Renal cortical epithelial cell (primary cell): ENCODE results near the gene RAP1GAP. TPM values are rescaled to one million over a fixed set of nuclear protein-coding genes. Genes with fewer than 3 reads are reported as not detected.
"Not testable (repeated sequence)": the region's sequence is repeated elsewhere in the genome, so short reads cannot be mapped to it uniquely, and the experiment has no call there.

Experiments used
- DNase-seq: peaks from one replicate; pipeline ENCODE4 v3.0.0-alpha.2; 2011; ENCODE audit warnings: low read depth
- total RNA-seq: library from RNA; depleted of rRNA; stranded (reverse); fragments of >200 nt; gene quantifications from 2 replicates; pipeline ENCODE4 v1.2.3, GENCODE V29; 2014

Gene RAP1GAP
- total RNA-seq, 1 donor from 2014 or later, result 23.5 TPM

- no peak for DNase-seq
Measured at GRCh38 chr1:21644348-21644747, 24.8 kb downstream of the RAP1GAP start.

GRCh38 chr1:21643624-21644023, 25.5 kb downstream of the RAP1GAP start:
- DNase-seq, result no peak

DNA sequence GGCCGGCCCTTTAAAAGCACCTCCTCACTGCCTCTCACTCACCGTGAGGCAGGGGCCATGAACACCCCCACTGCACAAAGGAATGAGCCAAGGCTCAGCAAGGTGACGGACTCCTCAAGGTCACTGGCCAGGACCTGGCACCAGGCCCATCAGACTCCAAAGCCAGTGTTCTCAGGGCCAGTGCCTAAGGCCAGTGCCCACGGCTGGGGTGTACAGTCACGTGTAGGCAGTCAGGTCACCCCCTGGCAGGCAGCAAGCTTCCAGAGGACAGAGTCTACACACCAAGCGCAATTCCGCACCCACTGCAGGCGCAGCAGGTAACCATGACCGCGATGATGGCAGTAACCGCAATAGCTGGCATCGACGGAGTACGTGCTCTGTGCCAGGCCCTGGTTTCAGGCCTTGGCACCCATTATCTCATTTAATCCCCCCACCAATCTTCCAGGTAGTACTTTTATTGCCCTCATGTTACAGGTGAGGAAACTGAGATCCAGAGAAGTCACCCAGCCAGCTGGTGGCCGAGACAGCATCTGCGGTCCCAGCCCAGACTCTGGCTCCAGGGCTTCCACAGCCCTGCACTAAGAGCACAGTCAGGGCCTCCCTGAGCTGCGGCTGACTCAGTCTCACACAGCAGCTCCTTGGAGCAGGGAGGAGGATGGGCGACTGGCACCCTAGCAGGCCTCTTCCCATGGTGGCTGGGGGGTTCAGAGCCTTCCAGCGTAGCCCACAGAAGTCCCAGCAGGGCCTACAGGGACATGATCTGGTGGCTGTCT, 27.0 kb downstream of the RAP1GAP start:
- peak; percentile 28 for DNase-seq

DNA sequence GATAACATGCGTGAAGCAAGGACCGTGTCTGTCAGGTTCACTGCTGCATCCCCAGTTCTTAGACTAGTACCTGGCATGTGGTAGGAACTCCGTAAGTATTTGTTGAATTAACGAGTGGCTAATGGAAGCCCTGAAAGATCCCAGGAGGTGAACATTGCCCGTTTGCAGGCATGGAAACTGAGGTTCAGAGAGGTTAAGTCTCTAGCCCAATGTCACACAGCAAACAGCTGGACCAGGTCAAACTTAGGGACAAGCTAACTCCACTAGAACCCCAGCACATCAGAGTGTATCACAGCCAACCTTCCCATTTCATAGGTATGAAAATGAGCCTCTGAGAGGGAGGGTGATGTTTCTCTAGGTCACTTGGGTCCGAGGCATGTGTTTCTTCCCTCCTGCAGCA, 27.6 kb downstream of the RAP1GAP start:
- DNase-seq, result no peak

DNA sequence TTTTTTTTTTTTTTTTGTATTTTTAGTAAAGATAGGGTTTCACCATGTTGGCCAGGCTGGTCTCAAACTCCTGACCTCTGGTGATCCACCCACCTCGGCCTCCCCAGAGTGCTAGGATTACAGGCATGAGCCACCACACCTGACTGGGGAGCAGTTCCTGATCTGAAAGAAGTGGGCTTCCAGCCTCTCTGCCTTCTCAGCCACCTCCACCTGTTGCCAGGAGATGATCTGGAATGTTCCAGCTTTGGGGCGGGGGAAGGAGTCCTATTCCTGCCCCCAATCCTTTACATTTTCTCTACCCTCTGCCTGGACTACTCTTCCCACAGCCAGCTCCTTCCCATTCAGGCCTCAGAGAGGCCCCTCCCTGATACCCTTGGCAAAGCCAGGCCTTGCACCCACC, 28.1 kb downstream of the RAP1GAP start:
- DNase-seq, result no peak

- DNase-seq, result no peak
Measured at GRCh38 chr1:21640653-21641052, 28.5 kb downstream of the RAP1GAP start.

GRCh38 chr1:21639594-21640041, 29.5 kb downstream of the RAP1GAP start:
- no peak for DNase-seq

DNA sequence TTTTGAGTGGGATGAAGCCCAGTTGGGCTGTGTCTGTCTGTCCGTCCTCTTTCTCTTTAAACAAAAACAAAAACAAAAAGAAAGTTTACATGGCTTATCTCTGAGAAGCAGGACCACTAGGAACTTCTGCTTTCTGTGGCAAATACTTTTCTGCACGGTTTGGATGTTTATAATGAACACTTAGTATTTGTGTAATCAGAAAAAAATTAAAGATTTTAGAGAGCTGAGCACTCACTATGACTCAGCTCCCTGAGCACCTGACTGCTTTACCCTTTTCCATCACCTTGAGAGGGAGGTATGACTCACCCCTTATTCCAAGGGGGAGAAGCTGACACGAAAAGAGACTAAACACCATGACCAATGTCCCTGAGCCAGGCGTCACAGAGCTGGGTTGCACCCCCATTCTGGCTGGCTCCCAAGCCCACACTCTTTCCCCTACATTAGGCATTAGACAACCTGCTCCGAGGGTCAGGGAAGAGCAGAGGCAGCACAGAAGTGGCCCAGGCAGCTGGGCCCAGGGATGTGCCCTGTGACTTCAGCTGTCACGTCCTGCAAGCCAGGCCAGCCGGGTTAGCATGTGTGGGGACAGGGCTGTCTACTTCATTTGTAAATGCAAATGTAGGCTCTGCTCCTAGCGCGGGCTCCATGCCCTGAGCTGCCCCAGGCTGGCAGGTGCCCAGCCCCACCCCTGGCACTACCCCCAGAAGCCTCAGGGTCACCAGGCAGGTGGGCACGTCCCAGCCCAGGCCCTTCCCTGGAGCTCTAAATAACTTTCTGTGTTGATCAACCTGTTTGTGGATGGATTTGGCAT, 30.4 kb downstream of the RAP1GAP start:
- DNase-seq, result peak; percentile 96

- no peak for DNase-seq
Measured at GRCh38 chr1:21637514-21637913, 31.6 kb downstream of the RAP1GAP start.

DNA sequence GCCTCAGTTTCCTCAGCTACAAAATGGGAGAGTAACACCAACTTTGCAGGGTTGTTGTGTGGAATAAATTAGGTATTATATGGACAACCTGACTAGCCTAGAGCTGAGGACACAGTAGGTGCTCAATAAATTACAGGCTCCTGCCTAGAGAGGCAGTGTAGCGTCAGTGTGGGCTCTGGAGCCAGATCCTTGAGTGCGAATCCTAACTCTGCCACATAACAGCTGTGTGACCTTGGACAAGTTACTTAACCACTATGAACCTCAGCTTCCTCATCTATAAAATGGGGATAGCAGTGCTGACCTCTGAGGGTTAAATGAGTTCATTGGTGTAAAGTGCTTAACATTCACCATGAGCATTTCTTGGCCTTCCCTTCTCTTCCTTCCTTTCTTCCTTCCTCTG, 33.1 kb downstream of the RAP1GAP start:
- no peak for DNase-seq

GRCh38 chr1:21634806-21635535, 34.2 kb downstream of the RAP1GAP start:
- peak; percentile 70 for DNase-seq

DNA sequence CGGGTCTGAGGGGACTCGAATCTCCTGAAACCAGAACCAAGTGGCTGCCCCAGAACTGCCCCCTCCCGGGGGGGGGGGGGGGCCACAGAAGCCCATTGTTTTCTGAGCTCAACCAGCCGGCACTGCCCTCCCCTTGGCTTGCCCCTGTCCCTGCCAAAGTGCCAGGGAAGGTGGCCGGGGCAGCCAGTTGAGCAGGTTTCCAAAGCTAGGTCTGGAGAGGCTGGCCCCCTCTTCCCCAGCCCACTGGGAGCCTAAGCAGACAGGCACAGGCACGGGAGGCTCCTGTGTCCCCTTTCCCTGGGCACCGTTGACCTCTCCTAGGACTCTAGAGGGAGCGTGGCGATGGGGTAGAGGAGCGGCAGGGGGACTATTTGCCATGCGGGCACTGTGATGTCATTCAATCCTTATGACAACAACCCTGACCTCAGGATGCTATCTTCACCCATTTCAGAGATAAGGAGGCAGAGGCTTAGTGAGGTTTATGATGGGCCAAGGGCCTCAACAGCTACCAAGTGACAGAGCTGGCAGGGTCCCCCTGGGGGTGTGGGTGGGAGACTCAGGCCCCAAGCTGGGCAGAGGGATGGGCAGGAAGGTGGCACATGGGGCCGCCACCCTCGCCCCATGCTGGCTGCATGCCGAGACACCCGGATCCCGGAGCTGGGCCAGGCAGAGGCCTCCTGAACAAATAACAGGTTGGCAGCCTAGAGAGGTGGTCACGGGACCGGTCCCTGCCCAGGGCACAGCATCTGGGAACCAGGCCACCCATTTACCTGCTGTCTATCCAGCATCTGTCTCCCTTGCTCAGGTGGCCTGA, 35.0 kb downstream of the RAP1GAP start:
- no peak for DNase-seq

DNA sequence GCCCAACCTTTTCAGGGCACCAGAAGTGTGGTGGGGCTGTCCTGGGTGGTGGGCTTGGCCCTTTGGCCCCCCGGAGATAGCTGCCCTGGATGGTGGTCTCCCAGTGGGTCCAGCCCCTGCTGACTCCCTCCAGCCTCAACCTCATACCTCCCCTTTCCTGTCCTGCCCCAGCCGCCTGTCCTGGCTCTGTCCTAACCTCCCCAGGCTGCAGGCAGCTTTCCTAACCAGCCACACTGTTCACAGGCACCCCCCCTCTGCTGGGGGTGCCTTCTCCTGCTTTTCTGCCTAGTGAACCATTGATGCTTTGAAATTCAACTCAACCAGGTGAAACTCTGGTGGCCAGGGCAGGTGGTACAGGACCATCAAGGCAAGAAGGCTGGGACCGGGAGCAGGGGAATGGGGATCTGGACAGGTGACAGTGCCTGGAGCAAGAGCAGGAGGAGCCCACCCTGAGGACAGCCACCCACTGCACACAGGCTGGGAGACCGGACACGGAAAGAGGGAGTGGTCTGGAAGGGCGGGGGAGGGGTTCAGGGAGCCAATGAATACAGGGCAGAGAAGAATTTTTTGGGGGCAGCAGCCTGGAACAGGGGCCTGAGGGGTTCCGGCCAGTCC, 35.9 kb downstream of the RAP1GAP start:
- DNase-seq, result no peak

DNA sequence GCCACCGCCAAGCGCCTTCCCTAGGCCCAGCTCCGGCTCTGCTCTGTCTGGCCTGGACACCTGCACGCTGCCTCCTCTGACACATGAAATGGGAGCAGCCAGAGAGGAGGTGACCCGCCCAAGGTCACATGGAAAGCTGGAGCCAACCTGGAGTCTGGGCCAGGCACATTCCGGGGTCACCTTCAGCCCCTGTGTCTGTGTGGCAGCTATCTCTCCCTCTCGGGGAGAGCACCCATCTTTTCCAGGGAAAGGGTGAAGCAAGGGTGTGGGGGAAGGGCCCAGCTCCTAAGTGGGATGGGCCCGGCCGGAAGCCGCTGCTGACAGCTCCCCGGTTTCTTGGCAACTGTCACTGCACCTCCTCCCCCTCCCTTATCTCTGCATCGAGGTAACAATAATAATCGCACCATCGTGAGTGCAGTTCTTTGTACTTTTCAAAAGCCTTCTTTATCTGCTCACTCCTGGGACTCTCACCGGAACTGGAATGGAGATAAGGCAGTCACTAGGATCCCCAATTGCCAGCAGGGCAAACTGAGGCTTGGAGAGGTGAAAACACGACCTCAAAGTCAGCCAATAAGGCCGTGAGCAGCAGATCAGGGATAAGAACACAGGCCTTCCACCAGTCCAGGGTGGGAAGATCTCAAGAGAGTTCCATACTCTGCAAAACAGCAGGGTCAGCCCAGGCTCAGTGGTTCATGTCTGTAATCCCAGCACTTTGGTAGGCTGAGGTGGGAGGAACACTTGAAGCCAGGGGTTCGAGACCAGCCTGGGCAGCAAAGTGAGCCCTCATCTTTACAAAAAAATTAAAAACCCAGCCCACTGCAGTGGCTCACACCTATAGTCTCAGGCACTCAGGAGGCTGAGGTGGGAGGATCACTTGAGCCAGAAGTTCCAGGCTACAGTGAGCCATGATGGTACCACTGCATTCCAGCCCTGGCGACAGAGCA, 36.9 kb downstream of the RAP1GAP start:
- no peak for DNase-seq

DNA sequence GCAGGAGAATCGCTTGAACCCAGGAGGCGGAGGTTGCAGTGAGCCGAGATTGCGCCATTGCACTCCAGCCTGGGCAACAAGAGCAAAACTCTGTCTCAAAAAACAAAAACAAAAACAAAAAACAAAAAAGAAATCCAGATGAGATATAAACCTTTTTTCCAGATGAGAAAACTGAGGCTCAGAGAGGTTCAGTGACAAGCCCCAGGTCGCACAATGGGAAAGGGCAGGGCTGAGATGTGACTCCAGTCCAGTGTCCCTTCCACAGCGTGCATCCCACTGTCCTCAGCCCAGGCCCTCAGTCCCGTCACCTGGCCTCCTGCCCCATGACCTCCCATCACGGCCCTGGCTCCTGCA, 37.6 kb downstream of the RAP1GAP start:
- DNase-seq, result not testable (repeated sequence)

DNA sequence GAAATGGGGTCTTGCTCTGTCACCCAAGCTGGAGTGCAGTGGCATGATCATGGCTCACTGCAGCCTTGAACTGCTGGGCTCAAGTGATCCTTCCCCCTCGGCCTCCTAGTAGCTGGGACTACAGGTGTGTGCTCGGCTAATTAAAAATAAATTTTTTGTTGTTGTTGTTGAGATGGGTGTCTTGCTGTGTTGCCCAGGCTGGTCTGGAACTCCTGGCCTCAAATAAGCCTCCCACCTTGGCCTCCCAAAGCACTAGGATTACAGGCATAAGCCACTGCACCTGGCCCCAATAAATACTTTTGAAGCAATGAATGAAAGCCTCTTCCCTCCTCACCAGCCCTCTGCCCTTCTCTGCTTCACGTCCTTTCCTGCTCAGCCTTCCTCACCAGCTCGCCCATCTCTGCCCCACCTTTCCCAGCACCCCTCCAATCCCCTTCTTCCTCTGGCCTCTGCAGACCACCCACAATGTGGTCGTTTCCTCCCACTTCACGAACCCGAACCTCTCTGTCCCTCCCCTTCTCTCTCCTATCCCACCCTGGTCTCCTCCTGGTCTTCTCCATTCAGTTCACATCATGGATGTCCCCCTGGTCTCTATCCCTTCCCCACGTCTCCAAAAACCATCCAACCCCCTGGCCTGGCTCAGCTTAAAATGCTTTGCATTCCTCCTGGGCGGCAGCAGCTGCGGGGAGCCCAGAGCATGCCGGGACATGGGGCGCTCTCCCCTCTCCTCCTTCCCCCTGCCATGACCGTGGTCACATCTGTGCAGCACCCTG, 38.4 kb downstream of the RAP1GAP start:
- no peak for DNase-seq

- no peak for DNase-seq
Measured at GRCh38 chr1:21629971-21630370, 39.2 kb downstream of the RAP1GAP start.

DNA sequence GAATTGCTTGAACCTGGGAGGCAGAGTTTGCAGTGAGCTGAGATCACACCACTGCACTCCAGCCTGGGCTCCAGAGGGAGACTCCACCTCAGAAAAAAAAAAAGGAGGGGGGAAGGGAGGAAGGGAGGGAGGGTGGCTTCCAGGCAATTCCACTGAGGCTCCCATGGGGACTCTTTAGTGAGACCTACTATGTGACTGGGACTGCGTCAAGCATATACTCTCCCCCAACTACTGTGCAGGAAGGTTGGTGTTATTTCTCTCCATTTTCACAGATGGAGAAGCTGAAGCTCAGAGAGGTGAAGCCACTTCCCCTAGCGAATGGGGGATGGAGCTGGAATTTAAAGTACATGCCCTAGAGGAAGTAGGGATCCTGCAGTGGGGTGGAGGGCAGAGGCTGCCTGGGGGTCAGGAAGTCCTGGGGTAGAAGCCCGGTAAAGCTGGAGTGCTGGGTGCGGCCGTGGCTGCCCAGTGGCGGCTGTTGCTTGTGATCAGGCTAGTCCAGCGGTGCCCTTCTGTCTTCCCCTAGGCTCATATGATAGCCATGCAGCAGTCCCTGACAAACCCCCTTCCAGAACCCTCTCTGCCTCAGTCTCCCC, 40.3 kb downstream of the RAP1GAP start:
- DNase-seq, result no peak

DNA sequence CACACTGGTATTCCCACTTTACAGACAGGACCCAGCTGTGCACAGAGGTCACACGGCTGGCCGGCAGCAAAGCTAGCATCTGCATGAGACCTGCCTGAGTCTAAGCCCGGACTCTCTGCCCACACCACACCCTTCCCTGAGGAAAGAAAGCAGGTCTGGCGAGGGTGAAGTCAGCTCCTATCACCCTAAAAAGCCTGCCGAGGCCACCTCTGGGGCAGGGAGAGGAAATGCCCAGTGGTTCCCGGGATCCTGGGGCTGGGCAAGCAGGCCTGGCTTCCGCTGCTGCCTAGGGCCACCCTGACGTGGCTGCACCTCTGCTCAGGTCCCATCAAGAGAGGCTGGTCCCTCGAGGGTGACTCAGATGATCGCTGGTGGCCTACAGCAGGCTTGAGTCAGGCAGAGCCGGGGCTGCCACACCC, 42.2 kb downstream of the RAP1GAP start:
- peak; percentile 39 for DNase-seq
